SK-N-SH treated with all-trans-retinoic acid at 6 μM for 48 hours (cell line): ENCODE measurements around the gene SH2D3A.

Source experiments
- ATAC-seq: fragments of 200-7000 bp; cut with Tn5 transposase; 3 replicates; pipeline ENCODE4 v1.9.1; 2020; ENCODE audit warnings: mild to moderate bottlenecking, moderate library complexity
- ARNTL ChIP-seq: fragments of 450-650 bp; formaldehyde crosslinking; IDR thresholded peaks from 2 replicates; pipeline ENCODE4 v1.5.0; 2020; ENCODE audit warnings: low read depth, mild to moderate bottlenecking, moderate library complexity, borderline replicate concordance
- BACH2 ChIP-seq: fragments of 250-450 bp; sonication (Bioruptor Pico); IDR thresholded peaks from 2 replicates; pipeline ENCODE4 v1.9.0; 2021; ENCODE audit warnings: mild to moderate bottlenecking, borderline replicate concordance
- ESRRG ChIP-seq: fragments of 250-450 bp; sonication (Bioruptor Pico); IDR thresholded peaks from 2 replicates; pipeline ENCODE4 v1.6.1; 2021; ENCODE audit warnings: mild to moderate bottlenecking
- GLIS3 ChIP-seq: fragments of 250-450 bp; sonication (Bioruptor Pico); IDR thresholded peaks from 2 replicates; pipeline ENCODE4 v1.5.0; 2020; ENCODE audit warnings: mild to moderate bottlenecking, moderate library complexity
- ISL1 ChIP-seq: fragments of 250-450 bp; sonication (Bioruptor Pico); IDR thresholded peaks from 2 replicates; pipeline ENCODE4 v2.1.2; 2022; ENCODE audit warnings: mild to moderate bottlenecking, moderate library complexity
- OSR1 ChIP-seq: fragments of 250-450 bp; sonication (Bioruptor Pico); IDR thresholded peaks from 2 replicates; pipeline ENCODE4 v1.8.0; 2022; ENCODE audit warnings: moderate library complexity, mild to moderate bottlenecking, inconsistent platforms
- RARB ChIP-seq: fragments of 250-450 bp; sonication (Bioruptor Pico); IDR thresholded peaks from 2 replicates; pipeline ENCODE4 v1.8.0; 2021; ENCODE audit warnings: mild to moderate bottlenecking, moderate library complexity
- SNAI2 ChIP-seq: fragments of 250-450 bp; sonication (Bioruptor Pico); IDR thresholded peaks from 2 replicates; pipeline ENCODE4 v1.5.0; 2020; ENCODE audit warnings: mild to moderate bottlenecking, moderate library complexity
- TCF4 ChIP-seq: fragments of 250-450 bp; sonication (Bioruptor Pico); IDR thresholded peaks from 2 replicates; pipeline ENCODE4 v1.8.0; 2021; ENCODE audit warnings: mild to moderate bottlenecking, moderate library complexity, borderline replicate concordance
- TOX ChIP-seq: fragments of 250-450 bp; sonication (Bioruptor Pico); IDR thresholded peaks from 2 replicates; pipeline ENCODE4 v1.8.0; 2021; ENCODE audit warnings: mild to moderate bottlenecking, moderate library complexity, borderline replicate concordance
- ZC3H10 ChIP-seq: fragments of 250-450 bp; sonication (Bioruptor Pico); IDR thresholded peaks from 2 replicates; pipeline ENCODE4 v1.5.1; 2021; ENCODE audit warnings: mild to moderate bottlenecking, moderate library complexity
- ZFP3 ChIP-seq: fragments of 250-450 bp; sonication (Bioruptor Pico); IDR thresholded peaks from 2 replicates; pipeline ENCODE4 v1.5.0; 2020; ENCODE audit warnings: mild to moderate bottlenecking, moderate library complexity
- ZFP30 ChIP-seq: fragments of 450-650 bp; formaldehyde crosslinking; IDR thresholded peaks from 2 replicates; pipeline ENCODE4 v1.5.0; 2022; ENCODE audit warnings: mild to moderate bottlenecking, moderate library complexity
- ZNF565 ChIP-seq: fragments of 450-650 bp; formaldehyde crosslinking; conservative IDR thresholded peaks from 2 replicates; pipeline ENCODE4 v1.5.0; 2020; ENCODE audit warnings: low read depth, mild to moderate bottlenecking, moderate library complexity
- ZNF70 ChIP-seq: fragments of 450-650 bp; formaldehyde crosslinking; IDR thresholded peaks from 2 replicates; pipeline ENCODE4 v1.5.0; 2020; ENCODE audit warnings: mild to moderate bottlenecking, moderate library complexity
- ZNF8 ChIP-seq: fragments of 450-650 bp; formaldehyde crosslinking; IDR thresholded peaks from 2 replicates; pipeline ENCODE4 v1.5.0; 2020; ENCODE audit warnings: mild to moderate bottlenecking, moderate library complexity
- TF ChIP-seq, protein P1 (sequence below): fragments of 250-450 bp; sonication (Bioruptor Pico); IDR thresholded peaks from 2 replicates; pipeline ENCODE4 v1.5.0; 2020; ENCODE audit warnings: mild to moderate bottlenecking, moderate library complexity
- TF ChIP-seq, protein P2 (sequence below): fragments of 250-450 bp; sonication (Bioruptor Pico); IDR thresholded peaks from 2 replicates; pipeline ENCODE4 v1.5.1; 2021; ENCODE audit warnings: mild to moderate bottlenecking, moderate library complexity
- TF ChIP-seq, protein P3 (sequence below): fragments of 250-450 bp; sonication (Bioruptor Pico); IDR thresholded peaks from 2 replicates; pipeline ENCODE4 v1.8.0; 2020; ENCODE audit warnings: mild to moderate bottlenecking, moderate library complexity, borderline replicate concordance
- TF ChIP-seq, protein P4 (sequence below): fragments of 250-450 bp; sonication (Bioruptor Pico); IDR thresholded peaks from 2 replicates; pipeline ENCODE4 v1.5.1; 2020; ENCODE audit warnings: low read depth, mild to moderate bottlenecking, moderate library complexity

SH2D3A gene

DNA sequence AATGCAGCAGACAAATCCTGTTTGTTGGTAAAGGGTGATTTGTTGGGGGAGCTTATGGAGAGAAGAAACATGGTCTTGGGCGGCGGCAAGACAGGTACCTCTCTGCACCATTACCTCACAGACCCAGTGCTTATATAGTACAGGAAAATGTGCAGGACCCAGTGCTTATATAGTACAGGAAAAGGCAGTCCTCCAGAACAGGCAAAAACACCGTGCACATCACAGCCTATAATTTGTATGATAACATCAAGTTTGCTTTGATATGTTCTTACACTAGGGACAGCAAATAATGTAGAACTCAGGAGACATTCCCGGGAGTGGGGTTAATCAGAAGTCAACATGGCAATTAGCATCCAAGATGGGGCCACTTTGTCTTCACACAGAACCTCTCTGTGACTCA lies 26.2 kb upstream of the SH2D3A start:
- ATAC-seq = no peak
- TF ChIP-seq ZNF70 (CRISPR knock-in tag) (no peak), BACH2 (CRISPR knock-in tag) (no peak), OSR1 (CRISPR knock-in tag) (no peak)
- TF ChIP-seq, protein P1, sequence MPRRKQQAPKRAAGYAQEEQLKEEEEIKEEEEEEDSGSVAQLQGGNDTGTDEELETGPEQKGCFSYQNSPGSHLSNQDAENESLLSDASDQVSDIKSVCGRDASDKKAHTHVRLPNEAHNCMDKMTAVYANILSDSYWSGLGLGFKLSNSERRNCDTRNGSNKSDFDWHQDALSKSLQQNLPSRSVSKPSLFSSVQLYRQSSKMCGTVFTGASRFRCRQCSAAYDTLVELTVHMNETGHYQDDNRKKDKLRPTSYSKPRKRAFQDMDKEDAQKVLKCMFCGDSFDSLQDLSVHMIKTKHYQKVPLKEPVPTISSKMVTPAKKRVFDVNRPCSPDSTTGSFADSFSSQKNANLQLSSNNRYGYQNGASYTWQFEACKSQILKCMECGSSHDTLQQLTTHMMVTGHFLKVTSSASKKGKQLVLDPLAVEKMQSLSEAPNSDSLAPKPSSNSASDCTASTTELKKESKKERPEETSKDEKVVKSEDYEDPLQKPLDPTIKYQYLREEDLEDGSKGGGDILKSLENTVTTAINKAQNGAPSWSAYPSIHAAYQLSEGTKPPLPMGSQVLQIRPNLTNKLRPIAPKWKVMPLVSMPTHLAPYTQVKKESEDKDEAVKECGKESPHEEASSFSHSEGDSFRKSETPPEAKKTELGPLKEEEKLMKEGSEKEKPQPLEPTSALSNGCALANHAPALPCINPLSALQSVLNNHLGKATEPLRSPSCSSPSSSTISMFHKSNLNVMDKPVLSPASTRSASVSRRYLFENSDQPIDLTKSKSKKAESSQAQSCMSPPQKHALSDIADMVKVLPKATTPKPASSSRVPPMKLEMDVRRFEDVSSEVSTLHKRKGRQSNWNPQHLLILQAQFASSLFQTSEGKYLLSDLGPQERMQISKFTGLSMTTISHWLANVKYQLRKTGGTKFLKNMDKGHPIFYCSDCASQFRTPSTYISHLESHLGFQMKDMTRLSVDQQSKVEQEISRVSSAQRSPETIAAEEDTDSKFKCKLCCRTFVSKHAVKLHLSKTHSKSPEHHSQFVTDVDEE (CRISPR knock-in tag) = no peak

DNA sequence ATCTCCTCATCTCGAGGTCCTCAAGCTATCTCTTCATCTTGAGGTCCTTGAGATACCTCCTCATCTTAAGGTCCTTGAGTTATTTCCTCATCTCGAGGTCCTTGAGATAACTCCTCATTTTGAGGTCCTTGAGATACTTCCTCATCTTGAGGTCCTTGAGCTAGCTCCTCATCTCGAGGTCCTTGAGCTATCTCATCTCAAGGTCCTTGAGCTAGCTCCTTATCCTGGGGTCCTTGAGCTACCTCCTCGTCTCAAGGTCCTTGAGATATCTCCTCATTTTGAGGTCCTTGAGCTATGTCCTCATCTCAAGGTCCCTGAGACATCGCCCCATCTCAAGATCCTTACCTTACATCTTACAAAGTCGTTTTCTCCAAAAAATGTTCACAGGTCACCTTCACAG lies 24.0 kb upstream of the SH2D3A start:
- ATAC-seq = no peak
- TF ChIP-seq, protein P2, sequence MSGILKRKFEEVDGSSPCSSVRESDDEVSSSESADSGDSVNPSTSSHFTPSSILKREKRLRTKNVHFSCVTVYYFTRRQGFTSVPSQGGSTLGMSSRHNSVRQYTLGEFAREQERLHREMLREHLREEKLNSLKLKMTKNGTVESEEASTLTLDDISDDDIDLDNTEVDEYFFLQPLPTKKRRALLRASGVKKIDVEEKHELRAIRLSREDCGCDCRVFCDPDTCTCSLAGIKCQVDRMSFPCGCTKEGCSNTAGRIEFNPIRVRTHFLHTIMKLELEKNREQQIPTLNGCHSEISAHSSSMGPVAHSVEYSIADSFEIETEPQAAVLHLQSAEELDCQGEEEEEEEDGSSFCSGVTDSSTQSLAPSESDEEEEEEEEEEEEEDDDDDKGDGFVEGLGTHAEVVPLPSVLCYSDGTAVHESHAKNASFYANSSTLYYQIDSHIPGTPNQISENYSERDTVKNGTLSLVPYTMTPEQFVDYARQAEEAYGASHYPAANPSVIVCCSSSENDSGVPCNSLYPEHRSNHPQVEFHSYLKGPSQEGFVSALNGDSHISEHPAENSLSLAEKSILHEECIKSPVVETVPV (CRISPR knock-in tag) = no peak
- TF ChIP-seq ARNTL (CRISPR knock-in tag) (no peak), ZNF565 (CRISPR knock-in tag) (no peak), GLIS3 (CRISPR knock-in tag) (no peak)
- TF ChIP-seq, protein P3, sequence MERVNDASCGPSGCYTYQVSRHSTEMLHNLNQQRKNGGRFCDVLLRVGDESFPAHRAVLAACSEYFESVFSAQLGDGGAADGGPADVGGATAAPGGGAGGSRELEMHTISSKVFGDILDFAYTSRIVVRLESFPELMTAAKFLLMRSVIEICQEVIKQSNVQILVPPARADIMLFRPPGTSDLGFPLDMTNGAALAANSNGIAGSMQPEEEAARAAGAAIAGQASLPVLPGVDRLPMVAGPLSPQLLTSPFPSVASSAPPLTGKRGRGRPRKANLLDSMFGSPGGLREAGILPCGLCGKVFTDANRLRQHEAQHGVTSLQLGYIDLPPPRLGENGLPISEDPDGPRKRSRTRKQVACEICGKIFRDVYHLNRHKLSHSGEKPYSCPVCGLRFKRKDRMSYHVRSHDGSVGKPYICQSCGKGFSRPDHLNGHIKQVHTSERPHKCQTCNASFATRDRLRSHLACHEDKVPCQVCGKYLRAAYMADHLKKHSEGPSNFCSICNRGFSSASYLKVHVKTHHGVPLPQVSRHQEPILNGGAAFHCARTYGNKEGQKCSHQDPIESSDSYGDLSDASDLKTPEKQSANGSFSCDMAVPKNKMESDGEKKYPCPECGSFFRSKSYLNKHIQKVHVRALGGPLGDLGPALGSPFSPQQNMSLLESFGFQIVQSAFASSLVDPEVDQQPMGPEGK (CRISPR knock-in tag) = no peak

DNA sequence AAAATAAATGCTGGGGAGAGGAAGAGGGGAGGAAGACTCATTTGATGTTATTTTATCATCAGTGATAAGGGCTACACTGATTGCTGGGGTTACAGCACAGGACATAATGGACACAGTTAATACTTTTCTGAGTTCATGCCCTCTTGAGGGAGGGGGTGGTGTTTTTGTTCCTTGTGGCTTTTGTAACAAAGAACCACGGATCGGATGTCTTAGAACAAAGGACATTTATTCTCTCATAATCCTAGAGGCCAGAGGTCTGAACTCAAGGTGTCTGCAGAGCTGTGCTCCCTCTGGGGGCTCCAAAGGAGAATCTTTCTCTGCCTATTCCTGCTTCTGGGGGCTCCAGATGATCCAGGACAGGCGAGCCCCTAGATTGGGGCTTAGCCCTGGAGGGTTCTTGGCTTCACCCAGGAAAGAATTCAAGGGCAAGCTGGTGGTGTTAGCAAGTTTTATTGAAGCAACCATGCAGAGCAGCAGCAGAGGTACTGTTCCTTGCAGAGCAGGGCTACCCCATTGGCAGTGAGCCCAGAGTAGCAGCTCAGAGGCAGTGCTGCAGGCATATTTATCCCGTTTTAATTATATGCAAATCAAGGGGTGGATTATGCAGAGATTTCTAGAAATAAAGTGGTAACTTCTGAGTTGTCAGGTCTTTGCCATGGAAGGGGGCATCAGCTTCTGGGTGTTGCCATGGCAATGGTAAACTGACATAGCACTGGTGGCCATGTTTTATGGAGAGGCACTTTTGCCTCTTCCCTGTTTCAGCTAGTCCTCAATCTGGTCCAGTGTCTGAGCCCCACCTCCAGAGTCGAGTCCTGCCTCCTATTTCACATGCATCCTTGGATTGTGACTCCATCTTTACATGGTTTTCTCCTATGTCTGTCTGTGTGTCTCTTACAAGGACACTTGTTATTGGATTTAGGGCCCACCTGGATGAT lies 23.2 kb upstream of the SH2D3A start:
- ATAC-seq = no peak
- TF ChIP-seq SNAI2 (CRISPR knock-in tag) = no peak
- TF ChIP-seq TCF4 (CRISPR knock-in tag) = no peak
- no peak for TF ChIP-seq ZC3H10 (CRISPR knock-in tag)
- no peak for TF ChIP-seq ISL1
- TF ChIP-seq, protein P4, sequence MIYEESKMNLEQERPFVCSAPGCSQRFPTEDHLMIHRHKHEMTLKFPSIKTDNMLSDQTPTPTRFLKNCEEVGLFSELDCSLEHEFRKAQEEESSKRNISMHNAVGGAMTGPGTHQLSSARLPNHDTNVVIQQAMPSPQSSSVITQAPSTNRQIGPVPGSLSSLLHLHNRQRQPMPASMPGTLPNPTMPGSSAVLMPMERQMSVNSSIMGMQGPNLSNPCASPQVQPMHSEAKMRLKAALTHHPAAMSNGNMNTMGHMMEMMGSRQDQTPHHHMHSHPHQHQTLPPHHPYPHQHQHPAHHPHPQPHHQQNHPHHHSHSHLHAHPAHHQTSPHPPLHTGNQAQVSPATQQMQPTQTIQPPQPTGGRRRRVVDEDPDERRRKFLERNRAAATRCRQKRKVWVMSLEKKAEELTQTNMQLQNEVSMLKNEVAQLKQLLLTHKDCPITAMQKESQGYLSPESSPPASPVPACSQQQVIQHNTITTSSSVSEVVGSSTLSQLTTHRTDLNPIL (CRISPR knock-in tag) = no peak
- no peak for TF ChIP-seq OSR1 (CRISPR knock-in tag)
- TF ChIP-seq GLIS3 (CRISPR knock-in tag) = no peak
- no peak for TF ChIP-seq TOX (CRISPR knock-in tag)
- TF ChIP-seq ESRRG (CRISPR knock-in tag) = no peak
- TF ChIP-seq ZFP3 (CRISPR knock-in tag) = no peak
- TF ChIP-seq BACH2 (CRISPR knock-in tag) = no peak
- no peak for TF ChIP-seq RARB (CRISPR knock-in tag)
- TF ChIP-seq ZNF8 (CRISPR knock-in tag) = no peak
- TF ChIP-seq, protein P2 (CRISPR knock-in tag) = no peak
- TF ChIP-seq ARNTL (CRISPR knock-in tag) = no peak
- TF ChIP-seq ZFP30 (CRISPR knock-in tag) = no peak
- TF ChIP-seq, all 23 proteins: peak for 0
